HG02588 (cell line): Measurements from ENCODE around the gene ZFAND3.

ENCODE experiments used
- ATAC-seq: cut with Tn5 transposase; IDR thresholded peaks from one replicate; pipeline ENCODE4 v1.9.1; 2021; ENCODE audit warnings: mild to moderate bottlenecking, moderate library complexity; ENCODE audit not compliant: unreplicated experiment

Gene ZFAND3

GRCh38 chr6:38146021-38146733 is 326.6 kb downstream of the ZFAND3 start:
- no peak for ATAC-seq

GRCh38 chr6:38146734-38147027 is 327.2 kb downstream of the ZFAND3 start:
- no peak for ATAC-seq

DNA sequence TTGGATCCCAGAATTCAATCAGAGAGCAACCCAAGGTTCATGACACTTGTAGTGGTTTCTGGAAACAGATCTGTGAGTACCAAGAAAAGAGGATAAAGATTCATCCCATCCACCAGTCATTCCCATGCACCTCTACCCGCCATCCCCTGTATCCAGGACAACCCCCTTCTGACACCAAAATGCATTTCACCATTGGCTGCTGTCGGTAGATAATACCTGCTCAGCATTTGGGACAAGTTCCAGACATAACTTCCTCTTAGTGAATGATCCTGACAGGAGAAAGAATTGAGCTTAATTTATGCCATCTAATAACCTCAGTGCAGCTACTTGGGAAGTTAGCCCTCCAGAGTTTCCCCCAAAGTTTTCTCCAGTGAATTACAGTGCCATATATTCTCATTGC is 329.1 kb downstream of the ZFAND3 start:
- no peak for ATAC-seq

GRCh38 chr6:38149531-38149930 is 330.0 kb downstream of the ZFAND3 start:
- no peak for ATAC-seq

- ATAC-seq: no peak
Observed at GRCh38 chr6:38150021-38150420, 330.5 kb downstream of the ZFAND3 start.

- ATAC-seq: no peak
Observed at GRCh38 chr6:38150681-38151296, 331.3 kb downstream of the ZFAND3 start.

GRCh38 chr6:38151580-38152500 is 332.3 kb downstream of the ZFAND3 start:
- no peak for ATAC-seq

DNA sequence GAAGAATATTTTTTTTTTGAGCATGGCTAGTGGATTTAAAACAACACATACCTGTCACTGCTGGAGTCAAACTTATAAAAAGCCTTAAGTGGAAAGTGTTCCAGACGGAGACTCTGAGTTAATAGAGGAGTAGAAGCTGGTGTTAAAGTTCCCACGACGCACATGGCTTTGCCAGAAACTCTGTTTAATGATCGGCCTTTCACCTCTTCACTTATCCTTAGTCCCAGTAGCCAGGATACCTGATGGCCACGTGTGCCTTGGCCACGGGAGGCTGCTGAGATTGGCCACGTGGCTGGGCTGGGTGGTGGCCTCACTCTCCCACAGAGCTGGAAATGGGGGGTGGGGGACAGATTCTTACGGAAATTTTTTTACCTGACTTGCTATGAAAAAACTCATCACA is 333.1 kb downstream of the ZFAND3 start:
- ATAC-seq: no peak

- ATAC-seq: no peak
Observed at GRCh38 chr6:38153076-38153797, 333.7 kb downstream of the ZFAND3 start.

- ATAC-seq: no peak
Observed at GRCh38 chr6:38153798-38154345, 334.3 kb downstream of the ZFAND3 start.

- ATAC-seq: no peak
Observed at GRCh38 chr6:38154731-38155130, 335.2 kb downstream of the ZFAND3 start.

DNA sequence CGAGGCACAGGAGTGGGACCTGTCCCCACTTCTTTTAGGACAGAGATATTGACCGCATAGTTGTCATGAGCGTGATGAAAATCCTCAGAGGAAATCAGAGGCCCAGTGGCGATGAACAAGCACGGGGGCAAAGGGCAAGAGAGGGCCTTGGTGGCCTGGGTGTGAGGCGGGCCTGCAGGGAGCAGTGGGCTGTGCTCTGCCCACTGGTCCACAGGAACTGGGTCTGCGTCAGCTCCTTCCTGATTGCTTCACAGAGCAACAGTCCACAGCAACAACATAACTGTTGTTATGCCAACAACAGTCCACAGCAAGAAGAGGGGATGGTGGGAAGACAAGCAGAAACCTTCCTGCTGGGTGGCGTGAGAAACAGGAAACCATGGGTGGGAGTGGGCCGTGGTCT is 335.6 kb downstream of the ZFAND3 start:
- ATAC-seq: no peak

- ATAC-seq: no peak
Observed at GRCh38 chr6:38155621-38156204, 336.2 kb downstream of the ZFAND3 start.

DNA sequence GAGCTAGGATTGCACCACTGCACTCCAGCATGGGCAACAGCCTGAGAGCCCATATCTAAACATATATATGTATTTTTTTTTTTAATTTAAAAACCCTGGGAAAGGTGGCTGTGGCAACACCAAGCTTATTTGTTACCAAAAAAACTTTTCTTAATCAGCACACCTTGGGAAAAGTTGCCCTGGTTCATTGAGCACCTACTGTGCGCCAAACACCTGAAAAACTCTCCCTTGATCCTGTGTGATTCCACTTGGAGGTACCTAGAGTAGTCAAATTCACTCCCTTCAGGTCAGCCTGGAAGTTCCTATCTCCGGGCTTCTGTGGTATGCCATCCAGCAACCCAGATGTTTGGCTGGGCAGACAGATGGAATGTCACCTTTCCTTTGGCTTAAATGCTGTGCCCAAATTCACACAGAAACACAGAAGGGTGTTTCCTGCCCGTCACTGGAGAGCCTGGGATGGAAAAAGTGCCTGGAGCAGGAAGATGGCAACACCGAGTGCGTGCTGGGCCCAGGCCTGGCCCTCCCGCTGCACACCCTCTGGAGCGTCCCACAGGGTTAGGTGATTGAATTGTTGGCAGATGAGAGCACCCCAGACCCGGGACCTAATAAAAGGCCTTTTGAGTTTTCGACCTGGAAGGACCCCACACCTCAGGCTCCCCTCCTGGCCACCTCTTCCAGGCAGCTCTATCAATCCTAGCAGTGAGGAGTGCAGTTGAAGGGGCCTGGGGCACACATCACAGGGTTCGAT is 337.5 kb downstream of the ZFAND3 start:
- no peak for ATAC-seq

DNA sequence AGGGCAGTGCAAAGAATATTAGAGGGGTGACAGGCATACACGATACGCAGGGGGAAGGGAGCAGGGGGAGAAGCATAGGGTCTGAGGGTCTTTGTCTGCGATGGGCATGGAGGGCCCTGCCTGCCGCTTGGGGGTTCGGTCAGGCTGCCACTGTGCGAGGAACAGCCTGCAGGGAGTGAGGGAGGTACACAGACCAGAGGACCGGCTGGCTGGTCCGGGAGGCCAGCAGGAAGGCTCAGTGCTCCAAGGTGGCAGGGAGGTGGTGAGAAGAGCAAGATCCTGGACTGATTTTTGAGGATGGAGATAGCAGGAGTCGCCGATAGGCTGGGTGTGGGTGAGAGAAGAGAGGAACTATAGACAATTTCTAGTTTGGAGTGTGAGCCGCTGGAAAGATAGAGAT is 338.4 kb downstream of the ZFAND3 start:
- no peak for ATAC-seq

DNA sequence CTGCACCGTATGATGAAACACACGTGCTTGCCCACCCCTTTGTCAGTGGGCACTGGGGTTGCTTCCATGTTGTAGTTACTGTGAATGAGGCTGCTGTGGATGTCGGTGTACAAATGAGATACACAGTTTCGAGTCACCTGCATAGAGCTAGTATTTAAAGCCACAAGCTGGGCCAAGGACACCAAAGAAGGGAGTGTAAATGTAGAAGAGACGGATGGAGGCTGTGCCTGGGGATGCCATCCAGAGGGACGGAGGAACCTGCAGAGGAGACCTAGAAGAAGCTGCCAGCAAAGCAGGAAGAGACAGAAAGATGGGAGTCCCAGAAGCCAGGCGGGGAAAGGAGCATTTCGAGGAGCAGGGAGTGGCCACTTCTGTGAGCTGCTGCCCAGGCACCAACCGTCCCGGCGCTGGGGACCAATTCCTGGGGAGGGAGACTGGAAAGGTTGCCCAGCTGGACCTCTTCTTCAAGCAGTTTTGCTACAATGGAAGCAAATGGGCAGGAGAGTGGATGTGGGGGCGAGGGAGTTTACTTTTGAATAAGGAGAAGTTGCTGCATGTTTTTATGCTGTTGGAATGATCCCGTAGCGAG is 339.3 kb downstream of the ZFAND3 start:
- no peak for ATAC-seq

GRCh38 chr6:38159596-38159995 is 340.1 kb downstream of the ZFAND3 start:
- no peak for ATAC-seq

DNA sequence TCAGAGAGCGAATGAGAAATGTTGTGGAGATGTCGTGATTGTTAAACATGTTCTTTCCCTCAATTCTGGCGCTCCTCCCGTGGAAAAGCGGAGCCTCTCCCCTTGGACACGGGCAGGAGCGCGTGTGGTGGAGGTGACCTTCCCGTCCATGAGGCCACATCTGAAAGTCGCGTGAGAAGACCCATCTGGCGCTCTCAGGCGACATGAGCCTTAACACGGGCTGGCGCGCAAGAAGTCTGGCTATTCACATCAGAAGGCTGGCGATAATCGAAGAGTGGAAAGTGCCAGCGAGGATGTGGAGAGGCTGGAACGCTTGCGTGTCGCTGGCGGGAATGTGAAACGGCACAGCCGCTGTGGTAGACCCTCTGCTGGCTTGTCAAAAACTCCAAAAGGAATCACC is 341.3 kb downstream of the ZFAND3 start:
- ATAC-seq: no peak

DNA sequence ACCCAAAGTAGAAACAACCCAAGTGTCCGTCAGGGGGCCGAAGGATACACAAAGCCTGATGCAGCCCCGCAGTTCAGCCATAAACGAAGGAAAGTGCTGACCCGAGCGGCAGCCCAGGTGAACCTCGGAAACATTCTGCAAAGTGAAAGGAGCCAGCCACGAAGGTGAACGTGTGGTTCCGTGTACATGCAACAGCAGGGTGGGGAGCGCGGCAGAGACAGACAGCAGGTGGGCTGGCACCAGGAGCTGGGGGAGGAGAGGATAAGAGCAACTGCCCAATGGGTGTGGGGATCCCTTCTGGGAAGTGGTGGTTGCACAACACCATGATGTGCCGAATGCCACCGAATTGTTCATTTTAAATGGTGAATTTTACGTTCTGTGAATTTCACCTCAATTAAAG is 341.8 kb downstream of the ZFAND3 start:
- no peak for ATAC-seq
